Prostate gland (tissue), 2 donors: ENCODE measurements around the gene LPCAT1. TPM values are rescaled to one million over a fixed set of nuclear protein-coding genes. Genes with fewer than 3 reads are reported as not detected.
"Not testable (repeated sequence)": the region's sequence is repeated elsewhere in the genome, so short reads cannot be mapped to it uniquely, and the experiment has no call there.

Source experiments
- DNase-seq: peaks from one replicate; pipeline ENCODE4 v3.0.0-alpha.2; 2019; ENCODE audit warnings: low spot score
- H3K27ac ChIP-seq, 2 donors: fragments of 200-600 bp; sonication (generic); 2 replicates each; pipeline ENCODE4 v1.5.1; 2017 to 2019
- H3K27me3 ChIP-seq: fragments of 200-600 bp; sonication (generic); replicated peaks from 2 replicates; pipeline ENCODE4 v1.5.1; 2019; ENCODE audit not compliant: insufficient read depth
- H3K36me3 ChIP-seq, 2 donors: fragments of 200-600 bp; sonication (generic); 1 replicate in 1 of 2; 2 replicates in 1 of 2; pipeline versions ENCODE4 v1.5.1 to v1.8.1; 2017 to 2019
- H3K4me1 ChIP-seq: fragments of 200-600 bp; sonication (generic); replicated peaks from 2 replicates; pipeline ENCODE4 v1.5.1; 2019
- H3K4me3 ChIP-seq, 2 donors: fragments of 200-600 bp; sonication (generic); 2 replicates each; pipeline ENCODE4 v1.5.1; 2017 to 2019
- H3K9me3 ChIP-seq: fragments of 200-600 bp; sonication (generic); 2 replicates; pipeline ENCODE4 v1.5.1; 2017
- CTCF ChIP-seq, 4 experiments: fragments of 200-600 bp in 2 of 4; fragments of 450-650 bp in 2 of 4; sonication (generic) in 2 of 4; IDR thresholded peaks; 1 replicate in 3 of 4; 2 replicates in 1 of 4; pipeline ENCODE4 v1.5.1; 2016 to 2019; ENCODE audit warnings: antibody characterized with exemption in 4 of 4, mild to moderate bottlenecking in 2 of 4, moderate library complexity in 2 of 4
- POLR2A ChIP-seq: fragments of 450-650 bp; IDR thresholded peaks from one replicate; pipeline ENCODE4 v1.6.1; 2016; ENCODE audit warnings: antibody characterized with exemption, mild to moderate bottlenecking
- POLR2AphosphoS5 ChIP-seq: sonication (generic); formaldehyde crosslinking; IDR thresholded peaks from one replicate; pipeline ENCODE4 v1.6.1; 2017; ENCODE audit warnings: antibody characterized with exemption
- WGBS: methylation state at CpG from one replicate; pipeline ENCODE4 v1.1.5; 2018; 5-methylcytosine and 5-hydroxymethylcytosine counted together
- intact Hi-C: fragments of 100-400 bp; cut with DNase I; formaldehyde crosslinking; loops from one replicate; pipeline ENCODE4 v1.14.2; 2022
- total RNA-seq, 2 donors: library from RNA; depleted of rRNA; stranded (reverse); fragments of >200 nt; gene quantifications; one replicate each; pipeline ENCODE4 v1.1.0, GENCODE V29; 2016

The LPCAT1 gene
- total RNA-seq, 2 donors from 2014 or later: 22.6 to 23.9 TPM

GRCh38 chr5:1476181-1476966, 47.4 kb downstream of the LPCAT1 start:
- Histone ChIP-seq H3K9me3 (no peaks in the 10 kb centered on the region), H3K36me3 (no peaks in the 10 kb centered on the region), H3K4me3 (no peak overlapping the region), H3K27ac (no peak overlapping the region), H3K27me3 (no peaks in the 10 kb centered on the region), H3K4me1 (no peaks in the 10 kb centered on the region)
- TF ChIP-seq CTCF (IDR thresholded peaks at IDR 0.05) (no peak), POLR2AphosphoS5 (no peak), POLR2A (no peak)
- intact Hi-C loops: loop anchor here (10.0 kb wide), 1 partner anchor 168 kb away; no protein-coding TSS in a partner anchor
- 60% methylated on average over 27 of the region's 28 CpGs for WGBS
- no peak for DNase-seq

GRCh38 chr5:1475544-1475900, 48.2 kb downstream of the LPCAT1 start:
- H3K9me3 ChIP-seq, H3K4me1 ChIP-seq, H3K36me3 ChIP-seq, H3K4me3 ChIP-seq, DNase-seq, H3K27me3 ChIP-seq, H3K27ac ChIP-seq: not testable (repeated sequence)
- WGBS: 81% methylated on average over 15 of the region's 17 CpGs
- intact Hi-C loops: loop anchor here (10.0 kb wide), 1 partner anchor 169 kb away; no protein-coding TSS in a partner anchor

GRCh38 chr5:1474866-1475543, 48.8 kb downstream of the LPCAT1 start:
- TF ChIP-seq POLR2AphosphoS5 (no peak), POLR2A (no peak), CTCF (IDR thresholded peaks at IDR 0.05) (no peak)
- H3K4me1 ChIP-seq: no peaks in the 10 kb centered on the region
- no peak for DNase-seq
- H3K36me3 ChIP-seq: no peaks in the 10 kb centered on the region
- H3K27me3 ChIP-seq: no peaks in the 10 kb centered on the region
- H3K4me3 ChIP-seq: no peak overlapping the region
- H3K27ac ChIP-seq: no peak overlapping the region
- WGBS: 91% methylated on average over 24 of the region's 24 CpGs
- no peaks in the 10 kb centered on the region for H3K9me3 ChIP-seq
- intact Hi-C loops: loop anchor here (10.0 kb wide), 1 partner anchor 170 kb away; no protein-coding TSS in a partner anchor

- Histone ChIP-seq H3K4me3 (no peak overlapping the region), H3K27me3 (no peaks in the 10 kb centered on the region), H3K4me1 (no peaks in the 10 kb centered on the region), H3K9me3 (no peaks in the 10 kb centered on the region), H3K36me3 (no peaks in the 10 kb centered on the region), H3K27ac (no peak overlapping the region)
- intact Hi-C loops: loop anchor here (10.0 kb wide), 1 partner anchor 170 kb away; no protein-coding TSS in a partner anchor
- TF ChIP-seq POLR2A (no peak), CTCF (IDR thresholded peaks at IDR 0.05) (no peak)
- 90% methylated on average over 21 of the region's 21 CpGs for WGBS
- DNase-seq: no peak
These were observed 49.4 kb downstream of the LPCAT1 start for GRCh38 chr5:1474183-1474839.

- intact Hi-C loops: loop anchor here (10.0 kb wide), 1 partner anchor 171 kb away; no protein-coding TSS in a partner anchor
- no peaks in the 10 kb centered on the region for H3K9me3 ChIP-seq
These were observed 50.0 kb downstream of the LPCAT1 start for GRCh38 chr5:1473746-1474145.

More at GRCh38 chr5:1473746-1474145, 50.0 kb downstream of the LPCAT1 start:
- Histone ChIP-seq H3K4me1 (no peaks in the 10 kb centered on the region), H3K36me3 (no peaks in the 10 kb centered on the region), H3K27ac (no peak overlapping the region), H3K27me3 (no peaks in the 10 kb centered on the region), H3K4me3 (no peak overlapping the region)
- 93% methylated on average over 12 of the region's 12 CpGs for WGBS
- DNase-seq: no peak
- TF ChIP-seq CTCF (IDR thresholded peaks at IDR 0.05) (no peak), POLR2A (no peak), POLR2AphosphoS5 (no peak)
